Measurements from ENCODE around the gene EPHA2. TPM values are rescaled to one million over a fixed set of nuclear protein-coding genes. Genes with fewer than 3 reads are reported as not detected.
A peak's percentile ranks its signal among the peaks of the same experiment; 100 is the strongest.

Gene EPHA2
- polyA plus RNA-seq, 6 donors from 2014 or later, result not detected

DNA sequence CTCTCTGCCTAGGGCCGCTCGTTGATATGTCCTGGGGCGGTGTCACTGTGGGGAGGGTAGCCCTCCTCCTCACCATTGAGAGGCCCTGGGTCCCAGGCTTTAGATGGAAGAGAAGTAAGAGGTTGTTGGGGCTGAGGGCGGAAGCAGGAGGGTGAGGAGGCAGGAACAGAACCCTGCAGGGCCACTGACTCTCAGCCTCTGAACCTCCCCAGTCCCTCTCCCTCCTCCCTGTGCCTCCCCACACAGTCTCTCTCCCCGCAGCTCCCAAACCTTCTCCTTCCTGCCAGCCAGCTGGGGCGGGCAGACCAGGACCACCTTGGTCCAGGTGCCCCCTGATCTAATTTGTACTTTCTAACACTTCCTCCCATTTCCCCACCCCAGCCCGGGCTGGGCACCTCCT is 68.1 kb downstream of the EPHA2 start:
- no peaks in the 10 kb centered on the region for H3K36me3 Mint-ChIP-seq
- no peaks in the 10 kb centered on the region for H3K9me3 Mint-ChIP-seq
- no peak overlapping the region for H3K4me3 Mint-ChIP-seq
- no peak overlapping the region for H3K27ac Mint-ChIP-seq
- DNase-seq (no peak), ATAC-seq (ENCODE audit: low read depth in 2 of 2) (no peak)
- peaks cover 0 to 38% (median 34%) of the 10 kb centered on the region in 3 donors for H3K27me3 Mint-ChIP-seq
- peaks cover 0 to 7% (median 6%) of the 10 kb centered on the region in 3 donors for H3K4me1 Mint-ChIP-seq

GRCh38 chr1:16085522-16085921 is 70.3 kb downstream of the EPHA2 start:
- DNase-seq, result no peak
- Mint-ChIP-seq H3K9me3 (no peaks in the 10 kb centered on the region), H3K27me3 (peaks cover 0 to 26% (median 23%) of the 10 kb centered on the region in 3 donors), H3K36me3 (no peaks in the 10 kb centered on the region), H3K27ac (no peak overlapping the region), H3K4me3 (no peak overlapping the region), H3K4me1 (peaks cover 0 to 7% (median 6%) of the 10 kb centered on the region in 3 donors)
- no peak for ATAC-seq (ENCODE audit: low read depth in 2 of 2)

GRCh38 chr1:16083486-16083885 is 72.4 kb downstream of the EPHA2 start:
- Mint-ChIP-seq H3K27me3 (peaks cover 0 to 14% (median 4%) of the 10 kb centered on the region in 3 donors), H3K9me3 (no peaks in the 10 kb centered on the region), H3K4me1 (peaks cover 5 to 9% (median 6%) of the 10 kb centered on the region in 3 donors), H3K4me3 (no peak overlapping the region), H3K27ac (no peak overlapping the region), H3K36me3 (no peaks in the 10 kb centered on the region)
- no peak for ATAC-seq (ENCODE audit: low read depth in 2 of 2)
- no peak for DNase-seq

GRCh38 chr1:16082283-16083038 is 73.4 kb downstream of the EPHA2 start:
- ATAC-seq (ENCODE audit: low read depth in 2 of 2), result peak in 1 of 2 donors; percentile 34

DNA sequence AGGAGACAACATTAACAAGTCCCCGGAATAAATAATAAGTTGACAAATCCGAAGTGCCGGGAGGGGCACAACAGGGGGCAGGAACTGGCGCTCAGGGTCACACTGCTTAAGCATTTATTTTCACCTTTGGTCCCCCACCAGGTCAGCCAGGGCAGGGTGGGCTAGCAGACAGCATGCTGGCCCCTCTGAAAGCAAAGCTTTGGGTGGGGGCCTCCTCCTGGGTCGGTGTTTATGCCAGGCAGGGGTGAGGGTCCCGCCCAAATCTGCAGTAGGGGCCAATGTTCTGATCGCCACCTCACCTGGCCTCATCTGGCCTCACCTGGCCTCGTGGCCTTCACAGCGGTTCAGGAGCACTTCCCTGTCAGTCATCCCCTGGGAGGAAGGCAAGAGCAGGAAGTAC is 74.2 kb downstream of the EPHA2 start:
- ATAC-seq (ENCODE audit: low read depth in 2 of 2) (no peak), DNase-seq (no peak)
- Mint-ChIP-seq H3K27ac (peak overlapping the region in 1 of 6 donors; percentile 28), H3K9me3 (no peaks in the 10 kb centered on the region), H3K27me3 (peaks cover 0 to 11% (median 0%) of the 10 kb centered on the region in 3 donors), H3K36me3 (no peaks in the 10 kb centered on the region), H3K4me3 (no peak overlapping the region), H3K4me1 (peaks cover 6 to 8% (median 6%) of the 10 kb centered on the region in 3 donors)

More at GRCh38 chr1:16082283-16083038, 73.4 kb downstream of the EPHA2 start:
- Mint-ChIP-seq H3K36me3 (no peaks in the 10 kb centered on the region), H3K27me3 (peaks cover 0 to 11% (median 0%) of the 10 kb centered on the region in 3 donors), H3K4me3 (no peak overlapping the region), H3K27ac (no peak overlapping the region), H3K4me1 (peaks cover 6 to 8% (median 7%) of the 10 kb centered on the region in 3 donors), H3K9me3 (no peaks in the 10 kb centered on the region)
- peak; percentile 26 for DNase-seq

GRCh38 chr1:16080422-16081150 is 75.3 kb downstream of the EPHA2 start:
- peaks cover 0 to 2% (median 0%) of the 10 kb centered on the region in 7 donors for H3K9me3 Mint-ChIP-seq
- no peak overlapping the region for H3K27ac Mint-ChIP-seq
- ATAC-seq (ENCODE audit: low read depth in 2 of 2), result no peak
- H3K4me1 Mint-ChIP-seq, result peaks cover 6 to 8% (median 6%) of the 10 kb centered on the region in 3 donors
- no peaks in the 10 kb centered on the region for H3K36me3 Mint-ChIP-seq
- no peak overlapping the region for H3K4me3 Mint-ChIP-seq
- DNase-seq, result no peak
- H3K27me3 Mint-ChIP-seq, result peaks cover 5 to 16% (median 8%) of the 10 kb centered on the region in 3 donors

GRCh38 chr1:16078925-16079656 is 76.8 kb downstream of the EPHA2 start:
- H3K4me1 Mint-ChIP-seq, result peaks cover 7 to 12% (median 11%) of the 10 kb centered on the region in 3 donors
- H3K36me3 Mint-ChIP-seq, result no peaks in the 10 kb centered on the region
- ATAC-seq (ENCODE audit: low read depth in 2 of 2) (peak; percentile 80 to 83), DNase-seq (peak; percentile 63)
- H3K27ac Mint-ChIP-seq, result peak overlapping the region in 2 of 6 donors; percentile 30 to 92
- peak overlapping the region; percentile 39 to 87 (median 76) for H3K4me3 Mint-ChIP-seq
- H3K9me3 Mint-ChIP-seq, result peaks cover 0 to 2% (median 0%) of the 10 kb centered on the region in 7 donors
- H3K27me3 Mint-ChIP-seq, result peaks cover 10 to 23% (median 16%) of the 10 kb centered on the region in 3 donors

GRCh38 chr1:16077406-16078245 is 78.2 kb downstream of the EPHA2 start:
- H3K9me3 Mint-ChIP-seq, result peaks cover 0 to 2% (median 0%) of the 10 kb centered on the region in 7 donors
- no peaks in the 10 kb centered on the region for H3K36me3 Mint-ChIP-seq
- peaks cover 12 to 16% (median 16%) of the 10 kb centered on the region in 3 donors for H3K4me1 Mint-ChIP-seq
- peak overlapping the region in 2 of 8 donors; percentile 42 to 60 for H3K4me3 Mint-ChIP-seq
- peaks cover 15 to 23% (median 22%) of the 10 kb centered on the region in 3 donors for H3K27me3 Mint-ChIP-seq
- ATAC-seq (ENCODE audit: low read depth in 2 of 2), result no peak
- H3K27ac Mint-ChIP-seq, result peak overlapping the region in 1 of 6 donors; percentile 98
- no peak for DNase-seq

DNA sequence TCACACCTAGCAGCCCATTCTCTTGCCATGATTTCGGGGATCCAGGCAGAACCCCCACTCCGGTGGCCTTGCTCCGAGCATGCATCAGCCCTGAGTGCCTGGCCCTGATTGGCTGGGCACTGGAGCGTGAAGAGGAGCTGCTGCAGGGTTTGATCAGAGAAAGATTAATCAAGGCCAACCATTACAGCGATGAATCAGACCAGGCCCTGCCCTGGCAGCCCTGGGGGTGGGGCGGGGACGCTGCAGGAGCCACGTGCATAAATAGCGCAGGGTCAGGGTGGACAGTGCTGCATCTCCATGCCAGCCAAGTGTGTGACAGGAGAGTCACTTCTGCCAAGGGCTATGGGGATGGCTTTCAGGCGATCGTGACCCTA is 79.0 kb downstream of the EPHA2 start:
- Mint-ChIP-seq H3K4me3 (no peak overlapping the region), H3K36me3 (no peaks in the 10 kb centered on the region), H3K4me1 (peaks cover 12 to 16% (median 16%) of the 10 kb centered on the region in 3 donors)

GRCh38 chr1:16076031-16076864 is 79.6 kb downstream of the EPHA2 start:
- peaks cover 20 to 36% (median 27%) of the 10 kb centered on the region in 3 donors for H3K27me3 Mint-ChIP-seq
- H3K27ac Mint-ChIP-seq, result no peak overlapping the region
- H3K36me3 Mint-ChIP-seq, result no peaks in the 10 kb centered on the region
- DNase-seq (no peak), ATAC-seq (ENCODE audit: low read depth in 2 of 2) (no peak)
- no peak overlapping the region for H3K4me3 Mint-ChIP-seq
- peaks cover 12 to 16% (median 16%) of the 10 kb centered on the region in 3 donors for H3K4me1 Mint-ChIP-seq
- peaks cover 0 to 2% (median 0%) of the 10 kb centered on the region in 7 donors for H3K9me3 Mint-ChIP-seq

More for the DNA sequence above, 79.0 kb downstream of the EPHA2 start:
- no peak for ATAC-seq (ENCODE audit: low read depth in 2 of 2)
- Mint-ChIP-seq H3K27ac (no peak overlapping the region), H3K9me3 (peaks cover 0 to 2% (median 0%) of the 10 kb centered on the region in 7 donors), H3K27me3 (peaks cover 19 to 30% (median 24%) of the 10 kb centered on the region in 3 donors)
- DNase-seq, result no peak

GRCh38 chr1:16075337-16076030 is 80.4 kb downstream of the EPHA2 start:
- DNase-seq (no peak), ATAC-seq (ENCODE audit: low read depth in 2 of 2) (no peak)
- no peak overlapping the region for H3K4me3 Mint-ChIP-seq
- H3K27me3 Mint-ChIP-seq, result peaks cover 20 to 39% (median 34%) of the 10 kb centered on the region in 3 donors
- no peaks in the 10 kb centered on the region for H3K36me3 Mint-ChIP-seq
- H3K27ac Mint-ChIP-seq, result peak overlapping the region in 1 of 6 donors; percentile 59
- H3K9me3 Mint-ChIP-seq, result peaks cover 0 to 2% (median 0%) of the 10 kb centered on the region in 7 donors
- H3K4me1 Mint-ChIP-seq, result peaks cover 12 to 16% (median 16%) of the 10 kb centered on the region in 3 donors

All from naive B cell (primary cell).